ENCODE data around the gene FOSB. TPM values are rescaled to one million over a fixed set of nuclear protein-coding genes. Genes with fewer than 3 reads are reported as not detected.

The FOSB gene
- total RNA-seq, 4 donors from 2014 or later: 0.85 to 56.1 (median 9.6) TPM

DNA sequence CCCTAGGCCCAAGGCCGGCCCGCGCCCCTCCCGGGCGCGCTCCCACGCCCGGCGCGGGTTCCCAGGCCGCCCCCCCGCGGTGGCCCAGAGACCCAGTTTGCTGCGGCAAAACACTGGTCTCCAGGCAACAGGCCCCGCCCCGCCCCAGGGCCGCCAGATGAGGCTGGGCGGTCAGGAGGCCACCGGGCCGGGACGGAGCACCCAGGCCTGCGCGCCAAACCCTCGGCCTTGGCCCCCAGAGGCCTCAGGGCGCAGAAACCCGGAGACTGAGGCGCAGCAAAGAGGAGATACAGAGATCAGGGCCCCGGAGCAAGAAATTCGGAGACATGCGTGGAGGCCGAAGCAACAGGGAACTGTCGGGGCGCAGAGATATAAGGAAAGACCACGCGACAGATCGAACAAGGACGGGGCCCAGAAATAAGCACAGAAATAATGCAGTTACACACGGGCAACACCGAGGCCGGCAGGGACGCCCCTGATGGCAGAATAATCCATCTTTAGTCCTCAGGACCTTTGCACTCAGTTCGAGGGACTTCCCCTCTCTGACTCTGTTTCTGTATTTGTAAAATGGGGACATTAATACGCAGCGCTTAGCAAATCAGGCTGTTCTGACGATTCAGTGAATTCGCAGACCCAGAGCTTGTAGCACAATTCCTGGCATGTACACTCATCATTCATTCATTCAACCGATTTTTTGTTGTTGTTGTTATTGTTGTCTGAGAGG, 23.3 kb upstream of the FOSB start:
- H3K4me1 ChIP-seq: peaks cover 8 to 43% (median 12%) of the 10 kb centered on the region in 4 donors
- TF ChIP-seq POLR2A (IDR thresholded peaks at IDR 0.05): peak in 1 of 2 donors; percentile 33
- TF ChIP-seq, protein P1, sequence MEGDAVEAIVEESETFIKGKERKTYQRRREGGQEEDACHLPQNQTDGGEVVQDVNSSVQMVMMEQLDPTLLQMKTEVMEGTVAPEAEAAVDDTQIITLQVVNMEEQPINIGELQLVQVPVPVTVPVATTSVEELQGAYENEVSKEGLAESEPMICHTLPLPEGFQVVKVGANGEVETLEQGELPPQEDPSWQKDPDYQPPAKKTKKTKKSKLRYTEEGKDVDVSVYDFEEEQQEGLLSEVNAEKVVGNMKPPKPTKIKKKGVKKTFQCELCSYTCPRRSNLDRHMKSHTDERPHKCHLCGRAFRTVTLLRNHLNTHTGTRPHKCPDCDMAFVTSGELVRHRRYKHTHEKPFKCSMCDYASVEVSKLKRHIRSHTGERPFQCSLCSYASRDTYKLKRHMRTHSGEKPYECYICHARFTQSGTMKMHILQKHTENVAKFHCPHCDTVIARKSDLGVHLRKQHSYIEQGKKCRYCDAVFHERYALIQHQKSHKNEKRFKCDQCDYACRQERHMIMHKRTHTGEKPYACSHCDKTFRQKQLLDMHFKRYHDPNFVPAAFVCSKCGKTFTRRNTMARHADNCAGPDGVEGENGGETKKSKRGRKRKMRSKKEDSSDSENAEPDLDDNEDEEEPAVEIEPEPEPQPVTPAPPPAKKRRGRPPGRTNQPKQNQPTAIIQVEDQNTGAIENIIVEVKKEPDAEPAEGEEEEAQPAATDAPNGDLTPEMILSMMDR (IDR thresholded peaks at IDR 0.05): peak in 1 of 6 experiments; percentile 9

DNA sequence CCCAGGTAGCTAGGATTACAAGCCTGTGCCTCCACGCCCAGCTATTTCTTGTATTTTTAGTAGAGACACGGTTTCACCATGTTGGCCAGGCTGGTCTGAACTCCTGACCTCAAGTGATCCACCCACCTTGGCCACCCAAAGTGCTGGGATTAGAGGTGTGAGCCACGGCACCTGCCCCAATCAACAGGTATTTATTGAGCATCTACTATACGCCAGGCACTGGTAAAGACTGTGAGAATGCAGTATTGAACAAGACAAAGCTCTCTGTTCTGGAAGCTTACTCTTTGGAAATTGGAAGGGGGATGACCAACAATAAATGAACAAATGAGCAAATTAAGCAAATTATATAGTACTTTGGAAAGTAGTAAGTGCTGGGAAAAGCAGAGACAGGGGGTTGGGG, 22.7 kb upstream of the FOSB start:
- Histone ChIP-seq H3K4me3 (no peak overlapping the region), H3K27me3 (no peaks in the 10 kb centered on the region), H3K9me3 (no peaks in the 10 kb centered on the region), H3K4me1 (peaks cover 14 to 49% (median 16%) of the 10 kb centered on the region in 4 donors), H3K27ac (peak overlapping the region in 2 of 4 donors; percentile 84 to 94), H3K36me3 (no peaks in the 10 kb centered on the region)
- TF ChIP-seq POLR2A (IDR thresholded peaks at IDR 0.05): no peak
- TF ChIP-seq, protein P1 (IDR thresholded peaks at IDR 0.05): no peak
- no peak for DNase-seq

More for the DNA sequence above, 23.3 kb upstream of the FOSB start:
- Histone ChIP-seq H3K36me3 (no peaks in the 10 kb centered on the region), H3K4me3 (peak overlapping the region; percentile 29 to 57 (median 54)), H3K27me3 (no peaks in the 10 kb centered on the region), H3K27ac (peak overlapping the region; percentile 69 to 94 (median 78)), H3K9me3 (no peaks in the 10 kb centered on the region)
- DNase-seq: peak; percentile 90 to 97 (median 95)

DNA sequence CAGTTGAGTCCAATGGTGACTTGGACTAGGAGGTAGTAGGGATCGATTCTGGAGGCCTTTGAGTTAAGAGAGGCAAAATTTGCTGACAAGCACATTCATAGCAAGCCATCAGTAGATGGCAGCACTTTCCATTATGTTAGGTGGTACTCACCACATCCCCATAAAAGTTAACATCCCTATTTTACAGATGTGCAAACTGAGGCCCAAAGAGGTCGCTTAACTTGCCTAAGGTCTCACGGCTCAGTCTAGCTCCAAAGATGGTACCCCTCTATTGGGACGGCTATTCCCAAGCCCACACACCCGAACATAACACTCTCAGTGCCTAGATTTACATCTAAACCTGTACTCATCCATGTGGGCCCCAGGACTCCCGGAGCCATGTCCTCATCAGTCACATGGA, 21.5 kb upstream of the FOSB start:
- Histone ChIP-seq H3K4me1 (peaks cover 14 to 51% (median 16%) of the 10 kb centered on the region in 4 donors), H3K9me3 (no peaks in the 10 kb centered on the region), H3K36me3 (no peaks in the 10 kb centered on the region), H3K27ac (peak overlapping the region in 2 of 4 donors; percentile 12 to 91), H3K27me3 (no peaks in the 10 kb centered on the region), H3K4me3 (no peak overlapping the region)
- no peak for TF ChIP-seq POLR2A (IDR thresholded peaks at IDR 0.05)
- TF ChIP-seq, protein P1 (IDR thresholded peaks at IDR 0.05): peak in 4 of 6 experiments; percentile 31 to 44 (median 38)
- no peak for DNase-seq

DNA sequence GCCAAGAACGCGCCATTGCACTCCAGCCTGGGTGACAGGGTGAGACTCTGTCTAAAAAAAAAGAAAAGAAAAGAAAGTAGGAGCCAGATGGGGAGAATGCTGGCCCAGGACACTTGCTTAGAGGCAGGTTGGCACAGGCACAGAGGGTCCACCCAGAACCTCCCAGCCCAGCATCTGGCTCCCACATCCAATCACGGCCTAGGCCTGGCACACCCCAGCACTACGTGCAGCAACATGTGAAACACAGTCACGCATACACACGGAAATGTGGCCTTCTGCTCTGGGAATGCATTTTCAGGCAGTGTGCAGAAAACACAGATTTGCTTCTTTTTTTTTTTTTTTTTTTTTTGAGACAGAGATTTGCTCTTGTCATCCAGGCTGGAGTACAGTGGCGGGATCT, 20.9 kb upstream of the FOSB start:
- H3K27me3 ChIP-seq: no peaks in the 10 kb centered on the region
- H3K4me1 ChIP-seq: peaks cover 14 to 57% (median 16%) of the 10 kb centered on the region in 4 donors
- no peaks in the 10 kb centered on the region for H3K36me3 ChIP-seq
- TF ChIP-seq, protein P1 (IDR thresholded peaks at IDR 0.05): no peak
- TF ChIP-seq POLR2A (IDR thresholded peaks at IDR 0.05): no peak
- H3K27ac ChIP-seq: peak overlapping the region in 2 of 4 donors; percentile 90 to 91
- H3K4me3 ChIP-seq: no peak overlapping the region
- H3K9me3 ChIP-seq: no peaks in the 10 kb centered on the region
- DNase-seq: no peak

DNA sequence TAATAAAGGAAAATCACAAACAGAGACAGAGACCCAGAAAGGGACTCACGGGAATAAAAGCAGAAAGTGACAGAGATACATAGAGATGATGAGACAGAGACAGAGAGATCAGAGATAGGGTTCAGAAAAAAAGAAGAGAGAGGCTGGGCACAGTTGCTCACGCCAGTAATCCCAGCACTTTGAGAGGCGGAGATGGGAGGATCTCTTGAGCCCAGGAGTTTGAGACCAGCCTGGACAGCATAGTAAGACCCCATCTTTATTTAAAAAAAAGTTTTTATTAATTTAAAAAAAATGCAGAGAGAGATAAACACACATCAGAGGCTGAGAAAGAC, 19.4 kb upstream of the FOSB start:
- no peaks in the 10 kb centered on the region for H3K9me3 ChIP-seq
- H3K4me3 ChIP-seq: no peak overlapping the region
- TF ChIP-seq, protein P1 (IDR thresholded peaks at IDR 0.05): no peak
- TF ChIP-seq POLR2A (IDR thresholded peaks at IDR 0.05): no peak
- H3K27ac ChIP-seq: peak overlapping the region in 3 of 4 donors; percentile 49 to 91 (median 90)
- no peak for DNase-seq
- no peaks in the 10 kb centered on the region for H3K36me3 ChIP-seq
- H3K4me1 ChIP-seq: peaks cover 10 to 52% (median 16%) of the 10 kb centered on the region in 4 donors
- no peaks in the 10 kb centered on the region for H3K27me3 ChIP-seq

Measured in Peyer's patch (tissue), 4 donors.